ENCODE results near the gene MAP2K2. TPM values are rescaled to one million over a fixed set of nuclear protein-coding genes. Genes with fewer than 3 reads are reported as not detected.
A peak's percentile ranks its signal among the peaks of the same experiment; 100 is the strongest.

MAP2K2 gene
- total RNA-seq, 1 experiment from 2014 or later = 185 TPM

GRCh38 chr19:4077800-4078684 is 45.9 kb downstream of the MAP2K2 start:
- CTCF ChIA-PET = no interaction called here
- no peaks in the 10 kb centered on the region for H3K27me3 ChIP-seq (replicated peaks; ENCODE audit: insufficient read depth, low read depth, low read length, poor library complexity)
- DNase-seq (ENCODE audit: low spot score) = no peak
- POLR2A ChIA-PET (ENCODE audit: low non-redundant PET) = interaction anchor here (0.7 kb wide), 1 partner anchor 1762 kb away, joined by 4 read pairs; the partner anchor contains the start of gene FUT6
- BruUV-seq (replicated peaks) = no TSS peak
- H3K4me3 ChIP-seq (ENCODE audit: low read depth, low read length, poor library complexity, severe bottlenecking) = peak overlapping the region; percentile 47
- intact Hi-C loops (cut with micrococcal nuclease; ENCODE audit: unreplicated experiment) = no loop called here
- no peaks in the 10 kb centered on the region for H3K9me3 ChIP-seq (ENCODE audit: low read depth, low read length, poor library complexity, severe bottlenecking)
- TF ChIP-seq EZH2 (IDR thresholded peaks at IDR 0.05; ENCODE audit: borderline replicate concordance, low read depth, low read length, poor library complexity, severe bottlenecking) = no peak
- no peak for TF ChIP-seq CTCF (conservative IDR thresholded peaks at IDR 0.05; ENCODE audit: low read depth, low read length)
- H3K36me3 ChIP-seq (ENCODE audit: insufficient read depth, low read length, poor library complexity, severe bottlenecking) = no peaks in the 10 kb centered on the region
- peak overlapping the region; percentile 56 for H3K27ac ChIP-seq (ENCODE audit: low read depth, low read length, poor library complexity, severe bottlenecking)
- peaks cover 5% of the 10 kb centered on the region for H3K4me1 ChIP-seq (ENCODE audit: insufficient read depth, low read length, poor library complexity, severe bottlenecking)

- Histone ChIP-seq H3K4me3 (ENCODE audit: low read depth, low read length, poor library complexity, severe bottlenecking) (no peak overlapping the region), H3K4me1 (ENCODE audit: insufficient read depth, low read length, poor library complexity, severe bottlenecking) (peaks cover 5% of the 10 kb centered on the region), H3K27me3 (replicated peaks; ENCODE audit: insufficient read depth, low read depth, low read length, poor library complexity) (no peaks in the 10 kb centered on the region), H3K9me3 (ENCODE audit: low read depth, low read length, poor library complexity, severe bottlenecking) (no peaks in the 10 kb centered on the region), H3K36me3 (ENCODE audit: insufficient read depth, low read length, poor library complexity, severe bottlenecking) (no peaks in the 10 kb centered on the region), H3K27ac (ENCODE audit: low read depth, low read length, poor library complexity, severe bottlenecking) (no peak overlapping the region)
- ChIA-PET CTCF (interaction anchor here (0.6 kb wide), 1 partner anchor 63 kb away, joined by 6 read pairs; no protein-coding TSS in a partner anchor), POLR2A (ENCODE audit: low non-redundant PET) (no interaction called here)
- TF ChIP-seq CTCF (conservative IDR thresholded peaks at IDR 0.05; ENCODE audit: low read depth, low read length) = no peak
- TF ChIP-seq EZH2 (IDR thresholded peaks at IDR 0.05; ENCODE audit: borderline replicate concordance, low read depth, low read length, poor library complexity, severe bottlenecking) = no peak
- DNase-seq (ENCODE audit: low spot score) = no peak
- BruUV-seq (replicated peaks) = no TSS peak
- intact Hi-C loops (cut with micrococcal nuclease; ENCODE audit: unreplicated experiment) = no loop called here
Measured at GRCh38 chr19:4077007-4077374, 46.9 kb downstream of the MAP2K2 start.

GRCh38 chr19:4075373-4075772 is 48.5 kb downstream of the MAP2K2 start:
- Histone ChIP-seq H3K4me1 (ENCODE audit: insufficient read depth, low read length, poor library complexity, severe bottlenecking) (peaks cover 5% of the 10 kb centered on the region), H3K36me3 (ENCODE audit: insufficient read depth, low read length, poor library complexity, severe bottlenecking) (no peaks in the 10 kb centered on the region), H3K27ac (ENCODE audit: low read depth, low read length, poor library complexity, severe bottlenecking) (no peak overlapping the region), H3K9me3 (ENCODE audit: low read depth, low read length, poor library complexity, severe bottlenecking) (no peaks in the 10 kb centered on the region), H3K27me3 (replicated peaks; ENCODE audit: insufficient read depth, low read depth, low read length, poor library complexity) (no peaks in the 10 kb centered on the region), H3K4me3 (ENCODE audit: low read depth, low read length, poor library complexity, severe bottlenecking) (no peak overlapping the region)
- intact Hi-C loops (cut with micrococcal nuclease; ENCODE audit: unreplicated experiment) = no loop called here
- POLR2A ChIA-PET (ENCODE audit: low non-redundant PET) = no interaction called here
- no TSS peak for BruUV-seq (replicated peaks)
- TF ChIP-seq CTCF (conservative IDR thresholded peaks at IDR 0.05; ENCODE audit: low read depth, low read length) (no peak), EZH2 (IDR thresholded peaks at IDR 0.05; ENCODE audit: borderline replicate concordance, low read depth, low read length, poor library complexity, severe bottlenecking) (no peak)
- CTCF ChIA-PET = no interaction called here
- no peak for DNase-seq (ENCODE audit: low spot score)
